ENCODE data around the gene CD82.

DNA sequence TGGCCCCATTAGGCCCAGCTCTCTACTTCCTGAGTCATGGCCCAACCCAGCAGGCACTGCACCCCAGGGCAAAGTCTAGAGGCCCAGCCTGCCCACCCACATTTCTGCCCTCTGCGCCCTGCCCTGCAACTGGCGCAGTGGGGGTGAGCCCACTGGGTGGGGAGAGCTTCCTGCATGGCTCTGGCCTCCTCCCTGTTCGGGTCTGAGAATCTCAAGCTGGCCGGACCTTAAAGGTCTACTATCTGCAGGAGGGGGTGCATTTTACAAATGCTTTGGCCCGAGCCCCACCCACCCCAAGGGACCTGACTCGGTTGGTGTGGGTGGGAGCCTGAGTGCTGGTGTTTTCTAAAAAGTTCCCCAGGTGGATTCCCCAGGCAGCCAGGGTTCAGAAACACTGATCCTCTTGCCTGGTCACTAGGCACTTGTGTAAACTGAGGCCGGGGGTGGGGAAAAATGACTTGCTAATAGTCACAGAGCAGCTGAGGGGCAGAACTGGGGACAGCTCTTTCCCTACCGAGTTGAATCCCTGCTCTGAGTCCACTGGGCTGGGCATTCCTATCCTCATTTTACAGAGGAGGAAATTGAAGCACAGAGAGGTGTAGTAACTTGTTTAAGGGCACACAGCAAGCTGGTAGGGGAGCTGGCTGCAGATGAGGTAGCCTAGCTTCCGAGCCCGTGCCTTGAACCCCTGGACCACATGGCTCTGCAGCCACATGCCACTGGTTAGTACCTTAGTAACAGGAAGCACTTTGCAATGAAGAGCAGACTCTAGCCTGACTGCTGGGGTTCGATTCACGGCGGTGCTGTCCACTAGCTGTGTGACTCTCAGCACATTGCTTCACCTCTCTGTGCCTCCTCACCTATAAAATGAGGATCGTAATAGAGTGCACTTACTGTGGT, 36.3 kb downstream of the CD82 start:
- TF ChIP-seq, protein P1, sequence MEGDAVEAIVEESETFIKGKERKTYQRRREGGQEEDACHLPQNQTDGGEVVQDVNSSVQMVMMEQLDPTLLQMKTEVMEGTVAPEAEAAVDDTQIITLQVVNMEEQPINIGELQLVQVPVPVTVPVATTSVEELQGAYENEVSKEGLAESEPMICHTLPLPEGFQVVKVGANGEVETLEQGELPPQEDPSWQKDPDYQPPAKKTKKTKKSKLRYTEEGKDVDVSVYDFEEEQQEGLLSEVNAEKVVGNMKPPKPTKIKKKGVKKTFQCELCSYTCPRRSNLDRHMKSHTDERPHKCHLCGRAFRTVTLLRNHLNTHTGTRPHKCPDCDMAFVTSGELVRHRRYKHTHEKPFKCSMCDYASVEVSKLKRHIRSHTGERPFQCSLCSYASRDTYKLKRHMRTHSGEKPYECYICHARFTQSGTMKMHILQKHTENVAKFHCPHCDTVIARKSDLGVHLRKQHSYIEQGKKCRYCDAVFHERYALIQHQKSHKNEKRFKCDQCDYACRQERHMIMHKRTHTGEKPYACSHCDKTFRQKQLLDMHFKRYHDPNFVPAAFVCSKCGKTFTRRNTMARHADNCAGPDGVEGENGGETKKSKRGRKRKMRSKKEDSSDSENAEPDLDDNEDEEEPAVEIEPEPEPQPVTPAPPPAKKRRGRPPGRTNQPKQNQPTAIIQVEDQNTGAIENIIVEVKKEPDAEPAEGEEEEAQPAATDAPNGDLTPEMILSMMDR (IDR thresholded peaks at IDR 0.05; ENCODE audit: insufficient read depth, low read length, poor library complexity, severe bottlenecking), result no peak
- TF ChIP-seq EZH2phosphoT487 (conservative IDR thresholded peaks at IDR 0.05; ENCODE audit: low read length), result no peak

Data from SU-DHL-6 (cell line).